NCI-H748 treated with DMSO at 0.1 percent for 48 hours (cell line): Measurements from ENCODE around the gene SNX21.

ENCODE experiments used
- DNase-seq: peaks from one replicate; lab custom pipeline; 2025; lab: John Stamatoyannopoulos, UW

The SNX21 gene

GRCh38 chr20:45882469-45883099 lies 49.0 kb downstream of the SNX21 start:
- no peak for DNase-seq

GRCh38 chr20:45883100-45883469 lies 49.5 kb downstream of the SNX21 start:
- DNase-seq, result no peak

- DNase-seq, result no peak
These were observed 53.2 kb downstream of the SNX21 start for GRCh38 chr20:45886590-45887345.

GRCh38 chr20:45887346-45887715 lies 53.7 kb downstream of the SNX21 start, which contains the start of gene SPATA25:
Gene SPATA25, minus strand, starts transcription at chr20:45887622. Its CDS starts 32 bp downstream, at chr20:45887590.
- DNase-seq, result no peak

- no peak for DNase-seq
These were observed 55.1 kb downstream of the SNX21 start for GRCh38 chr20:45888681-45889080.

- peak; percentile 37 for DNase-seq
These were observed 56.7 kb downstream of the SNX21 start for GRCh38 chr20:45890077-45890984.

- DNase-seq, result peak; percentile 36
These were observed 57.7 kb downstream of the SNX21 start, which contains the start of the genes CTSA and NEURL2 for GRCh38 chr20:45890985-45891983. Gene CTSA, plus strand, starts transcription at chr20:45891335. Its CDS starts 234 bp downstream, at chr20:45891569. Gene NEURL2, minus strand, starts transcription at chr20:45891208. Its CDS starts 217 bp downstream, at chr20:45890991.

GRCh38 chr20:45892049-45892825 lies 58.6 kb downstream of the SNX21 start:
- no peak for DNase-seq
